IMR-90 (cell line): ENCODE measurements around the gene SDR9C7. TPM values are rescaled to one million over a fixed set of nuclear protein-coding genes. Genes with fewer than 3 reads are reported as not detected.

Experiments
- ATAC-seq: fragments of 200-7000 bp; cut with Tn5 transposase; 2 replicates; pipeline ENCODE4 v1.9.1; 2020; ENCODE audit warnings: low read depth, mild to moderate bottlenecking, moderate library complexity
- BruUV-seq: library from RNA; stranded (reverse); fragments of 400-500 nt; replicated peaks from 2 replicates; lab custom pipeline; 2021; lab: Mats Ljungman, UMichigan
- CTCF ChIA-PET: fragments of 300-600 bp; formaldehyde crosslinking; extraction: SDS; loops from one replicate; lab custom pipeline; 2021; ENCODE audit warnings: antibody characterized with exemption; lab: Yijun Ruan, JAX
- POLR2A ChIA-PET: fragments of 300-600 bp; sonication (Branson Sonifier 250); formaldehyde crosslinking; loops from one replicate; lab custom pipeline; 2022; ENCODE audit warnings: antibody characterized with exemption; ENCODE audit not compliant: unreplicated experiment; lab: Charles Lee
- DNase-seq: peaks from one replicate; pipeline ENCODE4 v3.0.0; 2013
- H2AFZ ChIP-seq: replicated peaks from 2 replicates; pipeline ENCODE3; 2013; ENCODE audit warnings: low read length, mild to moderate bottlenecking; ENCODE audit not compliant: poor library complexity
- H2AK5ac ChIP-seq: 2 replicates; pipeline ENCODE4 v1.6.1; 2013; ENCODE audit warnings: low read depth, low read length, inconsistent platforms
- H2AK9ac ChIP-seq: replicated peaks from 2 replicates; pipeline ENCODE3; 2013; ENCODE audit warnings: mild to moderate bottlenecking, low read depth, low read length, moderate library complexity; ENCODE audit not compliant: poor library complexity
- H2BK120ac ChIP-seq: 2 replicates; pipeline ENCODE4 v1.6.1; 2013; ENCODE audit warnings: low read depth, low read length, inconsistent platforms
- H2BK15ac ChIP-seq: 3 replicates; pipeline ENCODE4 v1.6.1; 2013; ENCODE audit warnings: low read depth, low read length, inconsistent platforms
- H2BK20ac ChIP-seq: 2 replicates; pipeline ENCODE4 v1.6.1; 2013; ENCODE audit warnings: low read depth, mild to moderate bottlenecking, inconsistent platforms, low read length, moderate library complexity
- H2BK5ac ChIP-seq: 2 replicates; pipeline ENCODE4 v1.6.1; 2013; ENCODE audit warnings: mild to moderate bottlenecking, low read depth, low read length, inconsistent platforms; ENCODE audit not compliant: poor library complexity, severe bottlenecking
- H3K14ac ChIP-seq: replicated peaks from 2 replicates; pipeline ENCODE4 v1.6.1; 2013; ENCODE audit warnings: low read depth, low read length, inconsistent platforms
- H3K18ac ChIP-seq: 2 replicates; pipeline ENCODE4 v1.6.1; 2013; ENCODE audit warnings: low read depth, low read length, control low read depth
- H3K23ac ChIP-seq: 2 replicates; pipeline ENCODE4 v1.6.1; 2013; ENCODE audit warnings: low read depth, low read length, inconsistent platforms
- H3K27ac ChIP-seq: 2 replicates; pipeline ENCODE4 v1.5.1; 2013; ENCODE audit warnings: mild to moderate bottlenecking, control low read depth, low read length; ENCODE audit not compliant: insufficient read depth
- H3K27me3 ChIP-seq: 2 replicates; pipeline ENCODE4 v1.6.1; 2013; ENCODE audit warnings: low read length; ENCODE audit not compliant: control insufficient read depth, insufficient read depth
- H3K36me3 ChIP-seq: 2 replicates; pipeline ENCODE4 v1.6.1; 2013; ENCODE audit warnings: low read length, mixed read lengths; ENCODE audit not compliant: control insufficient read depth, insufficient read depth
- H3K4ac ChIP-seq: 2 replicates; pipeline ENCODE4 v1.6.1; 2013; ENCODE audit warnings: low read depth, low read length, inconsistent platforms
- H3K4me1 ChIP-seq: 2 replicates; pipeline ENCODE4 v1.6.1; 2013; ENCODE audit warnings: low read length, mixed read lengths; ENCODE audit not compliant: control insufficient read depth, insufficient read depth
- H3K4me2 ChIP-seq: 2 replicates; pipeline ENCODE4 v1.6.1; 2013; ENCODE audit warnings: low read depth, mild to moderate bottlenecking, control low read depth, low read length, moderate library complexity
- H3K4me3 ChIP-seq: 2 replicates; pipeline ENCODE4 v1.5.1; 2013; ENCODE audit warnings: low read depth, mild to moderate bottlenecking, control low read depth, low read length, moderate library complexity; ENCODE audit not compliant: insufficient read depth
- H3K56ac ChIP-seq: 2 replicates; pipeline ENCODE4 v1.6.1; 2013; ENCODE audit warnings: low read length, inconsistent platforms; ENCODE audit not compliant: insufficient read depth; ENCODE audit errors: extremely low read depth
- H3K79me1 ChIP-seq, 2 experiments: 2 replicates each; pipeline ENCODE4 v1.6.1; 2013; ENCODE audit warnings: low read length in 2 of 2, inconsistent platforms in 1 of 2, low read depth in 1 of 2
- H3K9ac ChIP-seq: 2 replicates; pipeline ENCODE4 v1.6.1; 2013; ENCODE audit warnings: low read depth, low read length, control low read depth
- H3K9me1 ChIP-seq: 2 replicates; pipeline ENCODE4 v1.6.1; 2013; ENCODE audit warnings: low read length, inconsistent platforms; ENCODE audit not compliant: insufficient read depth
- H3K9me3 ChIP-seq: 2 replicates; pipeline ENCODE4 v1.6.1; 2013; ENCODE audit warnings: low read length; ENCODE audit not compliant: control insufficient read depth, insufficient read depth
- H4K20me1 ChIP-seq: 2 replicates; pipeline ENCODE4 v1.6.1; 2013; ENCODE audit warnings: low read length, inconsistent platforms; ENCODE audit not compliant: insufficient read depth
- H4K5ac ChIP-seq: 2 replicates; pipeline ENCODE4 v1.6.1; 2013; ENCODE audit warnings: mild to moderate bottlenecking, low read depth, low read length, control low read depth
- H4K8ac ChIP-seq, 2 experiments: 2 replicates each; pipeline ENCODE4 v1.6.1; 2013; ENCODE audit warnings: low read depth in 2 of 2, low read length in 2 of 2, control low read depth in 1 of 2, inconsistent platforms in 1 of 2
- H4K91ac ChIP-seq: 2 replicates; pipeline ENCODE4 v1.6.1; 2013; ENCODE audit warnings: low read depth, low read length, inconsistent platforms; ENCODE audit not compliant: insufficient read depth
- BHLHE40 ChIP-seq: fragments of 150-350 bp; IDR thresholded peaks from 2 replicates; pipeline ENCODE4 v1.6.1; 2016; ENCODE audit warnings: mild to moderate bottlenecking, low read depth, low read length
- CEBPB ChIP-seq: IDR thresholded peaks from 2 replicates; pipeline ENCODE4 v1.6.1; 2012; ENCODE audit warnings: low read depth, low read length, improper control_type of control experiment
- CHD1 ChIP-seq: IDR thresholded peaks from 2 replicates; pipeline ENCODE4 v1.6.1; 2012; ENCODE audit warnings: low read depth, low read length, improper control_type of control experiment
- FOS ChIP-seq: fragments of 150-350 bp; IDR thresholded peaks from 2 replicates; pipeline ENCODE4 v1.6.1; 2016; ENCODE audit warnings: low read depth, low read length
- MAFK ChIP-seq: IDR thresholded peaks from 2 replicates; pipeline ENCODE4 v1.6.1; 2012; ENCODE audit warnings: low read depth, low read length, improper control_type of control experiment
- MAZ ChIP-seq: IDR thresholded peaks from 2 replicates; pipeline ENCODE4 v1.6.1; 2012; ENCODE audit warnings: low read depth, mild to moderate bottlenecking, low read length, improper control_type of control experiment, moderate library complexity, borderline replicate concordance
- MXI1 ChIP-seq: IDR thresholded peaks from 2 replicates; pipeline ENCODE4 v1.6.1; 2012; ENCODE audit warnings: low read depth, mild to moderate bottlenecking, low read length, moderate library complexity, borderline replicate concordance
- NFE2L2 ChIP-seq: fragments of 150-350 bp; IDR thresholded peaks from 2 replicates; pipeline ENCODE4 v1.6.1; 2016; ENCODE audit warnings: low read depth, mild to moderate bottlenecking, low read length
- POLR2A ChIP-seq: IDR thresholded peaks from 2 replicates; pipeline ENCODE4 v1.6.1; 2012; ENCODE audit warnings: mild to moderate bottlenecking, low read depth, low read length
- RAD21 ChIP-seq: IDR thresholded peaks from 2 replicates; pipeline ENCODE4 v1.6.1; 2012; ENCODE audit warnings: low read length, improper control_type of control experiment
- RCOR1 ChIP-seq: IDR thresholded peaks from 2 replicates; pipeline ENCODE4 v1.6.1; 2012; ENCODE audit warnings: mild to moderate bottlenecking, low read length, improper control_type of control experiment; ENCODE audit not compliant: insufficient replicate concordance
- RFX5 ChIP-seq: IDR thresholded peaks from 2 replicates; pipeline ENCODE4 v1.8.0; 2012; ENCODE audit warnings: low read depth, mild to moderate bottlenecking, low read length, moderate library complexity
- SMC3 ChIP-seq: fragments of 150-350 bp; IDR thresholded peaks from 2 replicates; pipeline ENCODE4 v1.6.1; 2016; ENCODE audit warnings: low read depth, mild to moderate bottlenecking, antibody characterized with exemption, low read length, moderate library complexity
- WGBS, 2 experiments: methylation state at CpG; one replicate each; pipeline versions ENCODE4 v1.1.5 to v1.1.7; 2013; ENCODE audit warnings: missing lambda C conversion rate in 2 of 2; ENCODE audit not compliant: insufficient read length in 1 of 2; ENCODE audit errors: extremely low coverage in 2 of 2; 5-methylcytosine and 5-hydroxymethylcytosine counted together
- dilution Hi-C: fragments of 300-500 bp; cut with HindIII; formaldehyde crosslinking; loops from one replicate; pipeline ENCODE4 v1.14.3; 2018; ENCODE audit warnings: low sequenced_read_pairs; ENCODE audit not compliant: unreplicated experiment
- in situ Hi-C: fragments of 300-500 bp; cut with MboI; formaldehyde crosslinking; loops from 3 replicates; pipeline ENCODE4 v1.14.3; 2019; ENCODE audit warnings: low sequenced_read_pairs, inconsistent platforms, mixed read lengths
- intact Hi-C: fragments of 100-400 bp; cut with micrococcal nuclease; formaldehyde crosslinking; loops from 2 replicates; pipeline ENCODE4 v1.10.0; 2022
- polyA plus RNA-seq, 3 experiments: library from polyadenylated mRNA; depleted of rRNA; stranded (reverse); fragments of >200 nt; gene quantifications; 2 replicates each; pipeline ENCODE4 v1.2.3, GENCODE V29; 2012; ENCODE audit warnings: low replicate concordance in 1 of 3
- total RNA-seq: library from RNA; depleted of rRNA; stranded (reverse); fragments of >200 nt; gene quantifications from 2 replicates; pipeline ENCODE4 v1.2.3, GENCODE V29; 2012
- TF ChIP-seq, protein P1 (sequence below): fragments of 150-350 bp; IDR thresholded peaks from 2 replicates; pipeline ENCODE4 v1.6.1; 2016; ENCODE audit warnings: low read depth, mild to moderate bottlenecking, low read length, moderate library complexity, borderline replicate concordance
- TF ChIP-seq, protein P2 (sequence below): conservative IDR thresholded peaks from 2 replicates; pipeline ENCODE4 v1.5.1; 2012; ENCODE audit warnings: mild to moderate bottlenecking, low read depth, low read length, improper control_type of control experiment
- TF ChIP-seq, protein P3 (sequence below): fragments of 150-350 bp; IDR thresholded peaks from 2 replicates; pipeline ENCODE4 v1.6.1; 2017; ENCODE audit warnings: mild to moderate bottlenecking, antibody characterized with exemption, low read length, low read depth

SDR9C7 gene
- total and polyA plus RNA-seq, 2 of the 4 experiments (the other 2 are of a cell fraction): not detected

DNA sequence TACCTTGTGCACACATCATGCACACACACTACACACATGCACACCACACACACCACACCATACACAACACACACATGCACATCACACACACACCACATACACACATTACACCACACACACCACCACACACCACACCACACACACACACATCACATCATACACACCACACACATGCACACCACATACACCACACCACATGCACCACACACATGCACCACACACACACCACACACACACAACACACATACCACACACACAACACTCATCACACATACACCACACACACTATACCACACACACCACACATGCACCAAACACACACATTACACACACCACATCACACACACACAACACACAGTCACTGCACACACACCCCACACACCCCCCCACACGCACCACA lies 38.1 kb downstream of the SDR9C7 start:
- in situ Hi-C loops (no loop called here), intact Hi-C loops (no loop called here), dilution Hi-C loops (no loop called here)
- Histone ChIP-seq H3K14ac (no peak overlapping the region), H3K23ac (no peak overlapping the region), H4K5ac (no peak overlapping the region), H3K18ac (no peak overlapping the region), H3K27ac (no peak overlapping the region), H3K4ac (no peak overlapping the region), H3K36me3 (no peaks in the 10 kb centered on the region), H3K4me3 (no peak overlapping the region), H2BK5ac (peak overlapping the region; percentile 87), H4K91ac (no peak overlapping the region), H3K9ac (no peak overlapping the region), H3K79me1 (no peaks in the 10 kb centered on the region), H3K27me3 (no peaks in the 10 kb centered on the region), H3K4me2 (no peak overlapping the region), H4K20me1 (no peaks in the 10 kb centered on the region), H4K8ac (no peak overlapping the region), H2BK20ac (no peak overlapping the region), H3K56ac (no peak overlapping the region), H3K9me1 (peaks cover 5% of the 10 kb centered on the region), H3K4me1 (no peaks in the 10 kb centered on the region), H2BK120ac (no peak overlapping the region), H2BK15ac (no peak overlapping the region), H2AK9ac (no peak overlapping the region), H2AFZ (no peak overlapping the region), H3K9me3 (peaks cover 11% of the 10 kb centered on the region), H2AK5ac (no peak overlapping the region)
- WGBS, 2 experiments: 40% methylated on average over 1 of the region's 1 CpG; no CpG with 5 or more reads in 1 of the 2 experiments
- no peak for ATAC-seq
- DNase-seq: no peak
- CTCF ChIA-PET: no interaction called here
- TF ChIP-seq CHD1 (no peak), POLR2A (no peak), RAD21 (no peak), MAFK (no peak), RFX5 (no peak), MXI1 (no peak), FOS (no peak), NFE2L2 (no peak), RCOR1 (no peak), SMC3 (no peak), MAZ (no peak), CEBPB (no peak), BHLHE40 (no peak)
- TF ChIP-seq, protein P1, sequence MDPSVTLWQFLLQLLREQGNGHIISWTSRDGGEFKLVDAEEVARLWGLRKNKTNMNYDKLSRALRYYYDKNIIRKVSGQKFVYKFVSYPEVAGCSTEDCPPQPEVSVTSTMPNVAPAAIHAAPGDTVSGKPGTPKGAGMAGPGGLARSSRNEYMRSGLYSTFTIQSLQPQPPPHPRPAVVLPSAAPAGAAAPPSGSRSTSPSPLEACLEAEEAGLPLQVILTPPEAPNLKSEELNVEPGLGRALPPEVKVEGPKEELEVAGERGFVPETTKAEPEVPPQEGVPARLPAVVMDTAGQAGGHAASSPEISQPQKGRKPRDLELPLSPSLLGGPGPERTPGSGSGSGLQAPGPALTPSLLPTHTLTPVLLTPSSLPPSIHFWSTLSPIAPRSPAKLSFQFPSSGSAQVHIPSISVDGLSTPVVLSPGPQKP: no peak
- TF ChIP-seq, protein P2, sequence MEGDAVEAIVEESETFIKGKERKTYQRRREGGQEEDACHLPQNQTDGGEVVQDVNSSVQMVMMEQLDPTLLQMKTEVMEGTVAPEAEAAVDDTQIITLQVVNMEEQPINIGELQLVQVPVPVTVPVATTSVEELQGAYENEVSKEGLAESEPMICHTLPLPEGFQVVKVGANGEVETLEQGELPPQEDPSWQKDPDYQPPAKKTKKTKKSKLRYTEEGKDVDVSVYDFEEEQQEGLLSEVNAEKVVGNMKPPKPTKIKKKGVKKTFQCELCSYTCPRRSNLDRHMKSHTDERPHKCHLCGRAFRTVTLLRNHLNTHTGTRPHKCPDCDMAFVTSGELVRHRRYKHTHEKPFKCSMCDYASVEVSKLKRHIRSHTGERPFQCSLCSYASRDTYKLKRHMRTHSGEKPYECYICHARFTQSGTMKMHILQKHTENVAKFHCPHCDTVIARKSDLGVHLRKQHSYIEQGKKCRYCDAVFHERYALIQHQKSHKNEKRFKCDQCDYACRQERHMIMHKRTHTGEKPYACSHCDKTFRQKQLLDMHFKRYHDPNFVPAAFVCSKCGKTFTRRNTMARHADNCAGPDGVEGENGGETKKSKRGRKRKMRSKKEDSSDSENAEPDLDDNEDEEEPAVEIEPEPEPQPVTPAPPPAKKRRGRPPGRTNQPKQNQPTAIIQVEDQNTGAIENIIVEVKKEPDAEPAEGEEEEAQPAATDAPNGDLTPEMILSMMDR: no peak
- TF ChIP-seq, protein P3, sequence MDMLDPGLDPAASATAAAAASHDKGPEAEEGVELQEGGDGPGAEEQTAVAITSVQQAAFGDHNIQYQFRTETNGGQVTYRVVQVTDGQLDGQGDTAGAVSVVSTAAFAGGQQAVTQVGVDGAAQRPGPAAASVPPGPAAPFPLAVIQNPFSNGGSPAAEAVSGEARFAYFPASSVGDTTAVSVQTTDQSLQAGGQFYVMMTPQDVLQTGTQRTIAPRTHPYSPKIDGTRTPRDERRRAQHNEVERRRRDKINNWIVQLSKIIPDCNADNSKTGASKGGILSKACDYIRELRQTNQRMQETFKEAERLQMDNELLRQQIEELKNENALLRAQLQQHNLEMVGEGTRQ: no peak
- BruUV-seq: no TSS peak
- POLR2A ChIA-PET: no interaction called here
